OCI-LY7 (cell line): ENCODE results near the gene CDON. TPM values are rescaled to one million over a fixed set of nuclear protein-coding genes. Genes with fewer than 3 reads are reported as not detected.

Source experiments
- BruUV-seq: library from RNA; stranded (reverse); fragments of 400-500 nt; replicated peaks from 2 replicates; lab custom pipeline; 2021; lab: Mats Ljungman, UMichigan
- CTCF ChIA-PET: fragments of 300-600 bp; sonication (Branson Sonifier 250); formaldehyde crosslinking; loops from one replicate; lab custom pipeline; 2022; ENCODE audit warnings: antibody characterized with exemption; ENCODE audit not compliant: unreplicated experiment; lab: Charles Lee
- POLR2A ChIA-PET: fragments of 300-600 bp; sonication (Branson Sonifier 250); formaldehyde crosslinking; loops from one replicate; lab custom pipeline; 2022; ENCODE audit warnings: antibody characterized with exemption; lab: Charles Lee
- DNase-seq: peaks from one replicate; pipeline ENCODE4 v3.0.0-alpha.2; 2015; ENCODE audit warnings: low spot score
- H2AFZ ChIP-seq: fragments of 200-600 bp; sonication (generic), shearing (Covaris generic); 2 replicates; pipeline ENCODE4 v1.6.1; 2014; ENCODE audit warnings: mild to moderate bottlenecking, antibody characterized with exemption, low read length, moderate library complexity
- H3K27ac ChIP-seq: fragments of 200-600 bp; sonication (generic); 2 replicates; pipeline ENCODE4 v1.5.1; 2014; ENCODE audit warnings: mixed run types, low read depth, mild to moderate bottlenecking, moderate library complexity, low read length, inconsistent platforms; ENCODE audit not compliant: poor library complexity, severe bottlenecking
- H3K36me3 ChIP-seq: fragments of 200-600 bp; sonication (generic); 2 replicates; pipeline ENCODE4 v1.6.1; 2014; ENCODE audit warnings: mild to moderate bottlenecking, antibody characterized with exemption, low read length, moderate library complexity, mixed read lengths; ENCODE audit not compliant: insufficient read depth
- H3K4me1 ChIP-seq: fragments of 200-600 bp; sonication (generic); 2 replicates; pipeline ENCODE4 v1.5.1; 2014; ENCODE audit warnings: mild to moderate bottlenecking, low read length; ENCODE audit not compliant: insufficient read depth, poor library complexity, severe bottlenecking
- H3K4me2 ChIP-seq: fragments of 200-600 bp; sonication (generic); 2 replicates; pipeline ENCODE4 v1.6.1; 2014; ENCODE audit warnings: mild to moderate bottlenecking, low read length
- H3K4me3 ChIP-seq: fragments of 200-600 bp; sonication (generic); 2 replicates; pipeline ENCODE4 v1.5.1; 2014; ENCODE audit warnings: mild to moderate bottlenecking, low read depth, low read length; ENCODE audit not compliant: poor library complexity, severe bottlenecking
- H3K79me2 ChIP-seq: fragments of 200-600 bp; sonication (generic); 2 replicates; pipeline ENCODE4 v1.6.1; 2016; ENCODE audit warnings: low read depth, mild to moderate bottlenecking, low read length, moderate library complexity, mixed read lengths; ENCODE audit not compliant: insufficient read depth
- H3K9me2 ChIP-seq: fragments of 200-600 bp; sonication (generic); 2 replicates; pipeline ENCODE4 v1.6.1; 2016; ENCODE audit warnings: mild to moderate bottlenecking, low read length, mixed read lengths; ENCODE audit not compliant: insufficient read depth
- H3K9me3 ChIP-seq: fragments of 200-600 bp; sonication (generic); 2 replicates; pipeline ENCODE4 v1.6.1; 2014; ENCODE audit warnings: mild to moderate bottlenecking, mixed run types, low read length, mixed read lengths
- H4K20me1 ChIP-seq: fragments of 200-600 bp; sonication (generic); 2 replicates; pipeline ENCODE4 v1.6.1; 2014; ENCODE audit warnings: mild to moderate bottlenecking, antibody characterized with exemption, low read length, moderate library complexity, mixed read lengths; ENCODE audit not compliant: insufficient read depth
- CTCF ChIP-seq: fragments of 200-600 bp; sonication (generic); conservative IDR thresholded peaks from 2 replicates; pipeline ENCODE4 v1.5.1; 2014; ENCODE audit warnings: mild to moderate bottlenecking, antibody characterized with exemption, low read length, moderate library complexity, mixed read lengths
- EZH2phosphoT487 ChIP-seq: fragments of 200-600 bp; sonication (generic); IDR thresholded peaks from 2 replicates; pipeline ENCODE4 v1.6.1; 2018; ENCODE audit warnings: low read depth, borderline replicate concordance, mild to moderate bottlenecking, mixed run types, antibody characterized with exemption, low read length, moderate library complexity, mixed read lengths
- intact Hi-C: fragments of 100-400 bp; cut with micrococcal nuclease; formaldehyde crosslinking; loops from one replicate; pipeline ENCODE4 v1.10.0; 2022; ENCODE audit not compliant: unreplicated experiment
- total RNA-seq, 2 experiments: library from RNA; depleted of rRNA in 1 of 2; stranded (reverse); fragments of >200 nt in 1 of 2; shearing (Covaris generic) in 1 of 2; gene quantifications; 2 replicates each; pipeline ENCODE4 v1.2.3, GENCODE V29; 2014 to 2022

The CDON gene
- total RNA-seq, 2 experiments from 2014 or later, result 1.5 to 2.5 TPM

- BruUV-seq, result no TSS peak
- ChIA-PET CTCF (interaction anchor here (0.5 kb wide), 1 partner anchor 1170 kb away, joined by 3 read pairs; no protein-coding TSS in a partner anchor), POLR2A (interaction anchor here (0.6 kb wide), 1 partner anchor 191 kb away, joined by 3 read pairs; no protein-coding TSS in a partner anchor)
- H3K79me2 ChIP-seq, result no peaks in the 10 kb centered on the region
- no peak overlapping the region for H3K4me3 ChIP-seq
- H2AFZ ChIP-seq, result no peak overlapping the region
- H4K20me1 ChIP-seq, result no peaks in the 10 kb centered on the region
- no peak overlapping the region for H3K27ac ChIP-seq
- no peaks in the 10 kb centered on the region for H3K9me3 ChIP-seq
- no peaks in the 10 kb centered on the region for H3K4me1 ChIP-seq
- intact Hi-C loops, result no loop called here
- H3K9me2 ChIP-seq, result no peaks in the 10 kb centered on the region
- no peak for DNase-seq
- H3K36me3 ChIP-seq, result no peaks in the 10 kb centered on the region
- H3K4me2 ChIP-seq, result no peak overlapping the region
- no peak for TF ChIP-seq EZH2phosphoT487
- no peak for TF ChIP-seq CTCF
These were observed 113.1 kb downstream of the CDON start for GRCh38 chr11:125949271-125950177.

- DNase-seq, result no peak
- Histone ChIP-seq H3K27ac (no peak overlapping the region), H3K9me3 (no peaks in the 10 kb centered on the region), H3K36me3 (no peaks in the 10 kb centered on the region), H2AFZ (no peak overlapping the region), H3K79me2 (no peaks in the 10 kb centered on the region), H3K9me2 (no peaks in the 10 kb centered on the region), H4K20me1 (no peaks in the 10 kb centered on the region), H3K4me1 (no peaks in the 10 kb centered on the region), H3K4me3 (no peak overlapping the region), H3K4me2 (no peak overlapping the region)
- ChIA-PET CTCF (no interaction called here), POLR2A (no interaction called here)
- BruUV-seq, result no TSS peak
- TF ChIP-seq CTCF (no peak), EZH2phosphoT487 (no peak)
- intact Hi-C loops, result no loop called here
These were observed 114.2 kb downstream of the CDON start for GRCh38 chr11:125948278-125949051.
